Testis (tissue), 3 donors: ENCODE results near the gene KCNH4. TPM values are rescaled to one million over a fixed set of nuclear protein-coding genes. Genes with fewer than 3 reads are reported as not detected.
A peak's percentile ranks its signal among the peaks of the same experiment; 100 is the strongest.

ENCODE experiments used
- DNase-seq: peaks from one replicate; pipeline ENCODE4 v3.0.0-alpha.2; 2019
- H3K27ac ChIP-seq, 2 donors: fragments of 200-600 bp; sonication (generic); one replicate each; pipeline ENCODE4 v1.5.1; 2019
- H3K27me3 ChIP-seq: fragments of 200-600 bp; sonication (generic); one replicate; pipeline ENCODE4 v1.5.1; 2019
- H3K36me3 ChIP-seq: fragments of 200-600 bp; sonication (generic); one replicate; pipeline ENCODE4 v1.5.1; 2017; ENCODE audit warnings: low read depth; ENCODE audit errors: missing control alignments
- H3K4me1 ChIP-seq: fragments of 200-600 bp; sonication (generic); one replicate; pipeline ENCODE4 v1.5.1; 2019
- H3K4me3 ChIP-seq, 2 donors: fragments of 200-600 bp; sonication (generic); one replicate each; pipeline ENCODE4 v1.5.1; 2017 to 2019
- H3K9me3 ChIP-seq: fragments of 200-600 bp; sonication (generic); one replicate; pipeline ENCODE4 v1.5.1; 2017
- POLR2A ChIP-seq: fragments of 450-650 bp; IDR thresholded peaks from one replicate; pipeline ENCODE4 v1.6.1; 2017; ENCODE audit warnings: antibody characterized with exemption, mild to moderate bottlenecking, moderate library complexity
- WGBS, 2 donors: methylation state at CpG; one replicate each; pipeline ENCODE4 v1.1.5; 2018; 5-methylcytosine and 5-hydroxymethylcytosine counted together
- intact Hi-C: fragments of 100-400 bp; cut with DNase I; formaldehyde crosslinking; loops from one replicate; pipeline ENCODE4 v1.15.1; 2023; ENCODE audit warnings: low total_unique reads
- polyA plus RNA-seq: library from polyadenylated mRNA; stranded (reverse); fragments of 350-450 nt; fragmentation: Illumina TruSeq; extraction: RNeasy Lipid Tissue Mini Kit (QIAGEN cat#74804); gene quantifications from one replicate; pipeline ENCODE4 v1.2.3, GENCODE V29; 2014; ENCODE audit warnings: low read depth, low replicate concordance; ENCODE audit not compliant: insufficient read depth
- total RNA-seq, 2 donors: library from RNA; depleted of rRNA; stranded (reverse); fragments of >200 nt; gene quantifications; one replicate each; pipeline ENCODE4 v1.2.3, GENCODE V29; 2016
- TF ChIP-seq, protein P1 (sequence below), 3 experiments: fragments of 450-650 bp in 2 of 3; fragments of 200-600 bp in 1 of 3; sonication (generic) in 1 of 3; IDR thresholded peaks; one replicate each; pipeline ENCODE4 v1.5.1; 2016 to 2019; ENCODE audit warnings: antibody characterized with exemption in 3 of 3, mild to moderate bottlenecking in 2 of 3, moderate library complexity in 1 of 3

The KCNH4 gene
- total and polyA plus RNA-seq, 3 donors from 2014 or later: 0.24 to 0.56 (median 0.42) TPM

GRCh38 chr17:42182927-42183734 is 2.2 kb upstream of the KCNH4 start:
- H3K36me3 ChIP-seq: no peaks in the 10 kb centered on the region
- peaks cover 13% of the 10 kb centered on the region for H3K4me1 ChIP-seq
- H3K9me3 ChIP-seq: no peaks in the 10 kb centered on the region
- no peaks in the 10 kb centered on the region for H3K27me3 ChIP-seq
- peak overlapping the region in 1 of 2 donors; percentile 4 for H3K27ac ChIP-seq
- DNase-seq: no peak
- 71 to 75% methylated on average over 9 of the region's 9 CpGs for WGBS, 2 donors
- TF ChIP-seq, protein P1, sequence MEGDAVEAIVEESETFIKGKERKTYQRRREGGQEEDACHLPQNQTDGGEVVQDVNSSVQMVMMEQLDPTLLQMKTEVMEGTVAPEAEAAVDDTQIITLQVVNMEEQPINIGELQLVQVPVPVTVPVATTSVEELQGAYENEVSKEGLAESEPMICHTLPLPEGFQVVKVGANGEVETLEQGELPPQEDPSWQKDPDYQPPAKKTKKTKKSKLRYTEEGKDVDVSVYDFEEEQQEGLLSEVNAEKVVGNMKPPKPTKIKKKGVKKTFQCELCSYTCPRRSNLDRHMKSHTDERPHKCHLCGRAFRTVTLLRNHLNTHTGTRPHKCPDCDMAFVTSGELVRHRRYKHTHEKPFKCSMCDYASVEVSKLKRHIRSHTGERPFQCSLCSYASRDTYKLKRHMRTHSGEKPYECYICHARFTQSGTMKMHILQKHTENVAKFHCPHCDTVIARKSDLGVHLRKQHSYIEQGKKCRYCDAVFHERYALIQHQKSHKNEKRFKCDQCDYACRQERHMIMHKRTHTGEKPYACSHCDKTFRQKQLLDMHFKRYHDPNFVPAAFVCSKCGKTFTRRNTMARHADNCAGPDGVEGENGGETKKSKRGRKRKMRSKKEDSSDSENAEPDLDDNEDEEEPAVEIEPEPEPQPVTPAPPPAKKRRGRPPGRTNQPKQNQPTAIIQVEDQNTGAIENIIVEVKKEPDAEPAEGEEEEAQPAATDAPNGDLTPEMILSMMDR (IDR thresholded peaks at IDR 0.05): no peak
- no peak for TF ChIP-seq POLR2A
- peak overlapping the region; percentile 53 for H3K4me3 ChIP-seq
- intact Hi-C loops: no loop called here

DNA sequence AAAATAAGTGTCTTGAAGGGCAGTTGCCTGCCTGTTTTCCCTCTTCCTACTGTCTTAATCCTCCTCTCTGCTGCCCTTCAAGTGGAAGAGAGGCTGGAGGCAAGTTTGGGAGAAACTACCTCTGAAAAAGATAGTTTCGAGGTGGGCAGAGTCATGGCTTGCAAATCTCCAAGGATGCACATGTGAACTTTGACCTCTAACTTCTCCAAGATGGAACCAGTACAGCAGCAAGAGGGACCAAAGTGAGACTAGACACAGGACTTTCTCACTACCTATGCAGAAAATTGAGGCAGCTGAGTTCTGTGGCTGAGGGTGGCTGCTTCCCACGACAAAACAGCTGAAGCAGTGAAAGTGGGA is 887 bp upstream of the KCNH4 start:
- no peaks in the 10 kb centered on the region for H3K27me3 ChIP-seq
- H3K27ac ChIP-seq: no peak overlapping the region
- peaks cover 13% of the 10 kb centered on the region for H3K4me1 ChIP-seq
- H3K4me3 ChIP-seq: no peak overlapping the region
- no peak for DNase-seq
- WGBS, 2 donors: 80 to 92% methylated on average over 2 of the region's 2 CpGs
- TF ChIP-seq POLR2A: no peak
- TF ChIP-seq, protein P1 (IDR thresholded peaks at IDR 0.05): no peak
- no peaks in the 10 kb centered on the region for H3K9me3 ChIP-seq
- intact Hi-C loops: no loop called here
- H3K36me3 ChIP-seq: no peaks in the 10 kb centered on the region

DNA sequence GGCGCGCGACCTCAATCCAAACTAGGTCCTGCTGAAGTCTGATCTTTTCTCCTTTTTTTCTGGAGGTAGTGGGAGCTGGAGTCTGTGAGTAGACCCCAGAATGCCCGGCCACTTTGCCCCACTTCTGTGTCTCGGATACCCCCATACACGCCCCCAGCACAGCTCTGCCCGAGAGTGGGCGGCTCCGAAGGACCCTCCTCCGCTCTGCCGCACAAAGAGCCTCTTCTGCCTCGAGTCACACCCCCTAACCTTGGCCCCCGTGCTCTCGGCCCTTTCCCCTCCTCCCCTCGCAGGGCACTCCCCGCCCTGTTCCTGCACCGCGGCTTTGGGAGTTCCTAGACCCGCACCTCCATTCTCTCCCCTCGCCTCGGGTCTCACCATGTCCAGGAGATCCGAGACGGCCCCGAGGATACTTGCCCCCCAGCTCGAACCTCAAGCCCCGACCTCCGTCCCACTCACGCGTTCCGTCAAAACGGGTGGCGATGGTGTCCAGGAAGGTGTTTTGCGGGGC is 476 bp downstream of the KCNH4 start:
- intact Hi-C loops: no loop called here
- Histone ChIP-seq H3K4me3 (peak overlapping the region in 1 of 2 donors; percentile 32), H3K36me3 (no peaks in the 10 kb centered on the region), H3K9me3 (no peaks in the 10 kb centered on the region), H3K27me3 (no peaks in the 10 kb centered on the region), H3K4me1 (peaks cover 13% of the 10 kb centered on the region), H3K27ac (no peak overlapping the region)
- 1 to 3% methylated on average over 13 to 32 of the region's 33 CpGs for WGBS, 2 donors
- no peak for DNase-seq
- TF ChIP-seq, protein P1 (IDR thresholded peaks at IDR 0.05): no peak

DNA sequence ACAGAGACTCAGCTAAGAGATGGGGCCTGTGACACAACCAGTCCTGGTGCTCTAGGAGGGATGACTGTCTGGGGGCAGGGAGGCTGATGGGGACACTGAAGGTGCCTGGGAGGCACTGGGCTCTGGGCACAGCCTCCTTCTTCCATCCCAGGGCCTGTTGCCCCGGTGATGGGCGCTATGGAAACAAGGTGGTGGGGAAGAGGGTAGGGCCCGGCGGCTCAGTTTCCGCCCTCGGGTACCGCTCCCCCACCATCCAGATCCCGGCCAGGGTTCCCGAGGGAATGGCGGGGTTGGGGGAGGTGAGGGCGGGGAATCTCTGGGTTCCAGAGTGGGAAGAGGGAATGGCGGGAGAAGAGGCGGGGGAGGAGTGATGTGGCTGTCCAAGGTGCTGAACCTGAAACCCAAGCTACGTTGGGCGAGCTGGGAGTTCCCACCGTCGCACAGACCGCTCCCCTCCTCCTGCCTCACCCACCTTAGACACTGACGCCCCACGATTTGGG is 981 bp downstream of the KCNH4 start:
- 3 to 8% methylated on average over 13 to 20 of the region's 20 CpGs for whole genome bisulfite sequencing, 2 donors
- intact Hi-C loops: no loop called here
- peaks cover 13% of the 10 kb centered on the region for H3K4me1 ChIP-seq
- TF ChIP-seq, protein P1 (IDR thresholded peaks at IDR 0.05): no peak
- TF ChIP-seq POLR2A: no peak
- H3K9me3 ChIP-seq: no peaks in the 10 kb centered on the region
- peak; percentile 68 for DNase-seq
- H3K27me3 ChIP-seq: no peaks in the 10 kb centered on the region
- H3K36me3 ChIP-seq: no peaks in the 10 kb centered on the region
- peak overlapping the region in 1 of 2 donors; percentile 32 for H3K4me3 ChIP-seq
- no peak overlapping the region for H3K27ac ChIP-seq
